Activated B cell treated with CpG ODN at 0.5 μM for 24 hours (primary cell): ENCODE data around the gene MC4R. TPM values are rescaled to one million over a fixed set of nuclear protein-coding genes. Genes with fewer than 3 reads are reported as not detected.

ENCODE experiments used
- ATAC-seq: fragments of 200-7000 bp; cut with Tn5 transposase; one replicate; pipeline ENCODE4 v1.10.0; 2021; ENCODE audit warnings: low read depth, mild to moderate bottlenecking, moderate library complexity
- CTCF ChIA-PET: fragments of 350-600 bp; sonication (Branson Sonifier 250); formaldehyde crosslinking; loops from one replicate; lab custom pipeline; 2021; ENCODE audit warnings: antibody characterized with exemption; lab: Charles Lee
- POLR2A ChIA-PET: fragments of 350-600 bp; sonication (Branson Sonifier 250); formaldehyde crosslinking; loops from one replicate; lab custom pipeline; 2021; ENCODE audit warnings: antibody characterized with exemption; lab: Charles Lee
- DNase-seq: peaks from one replicate; pipeline ENCODE4 v3.0.0; 2022
- H3K27ac Mint-ChIP-seq: one replicate; pipeline ENCODE4 v1.8.0; 2020; ENCODE audit warnings: mixed read lengths
- H3K27me3 Mint-ChIP-seq: one replicate; pipeline ENCODE4 v1.8.0; 2021; ENCODE audit warnings: mixed read lengths
- H3K36me3 Mint-ChIP-seq: one replicate; pipeline ENCODE4 v1.8.0; 2021; ENCODE audit warnings: low read depth, mixed read lengths
- H3K4me1 Mint-ChIP-seq: one replicate; pipeline ENCODE4 v1.8.0; 2021; ENCODE audit warnings: mixed read lengths
- H3K4me3 Mint-ChIP-seq: one replicate; pipeline ENCODE4 v1.8.0; 2020; ENCODE audit warnings: mild to moderate bottlenecking, mixed read lengths
- H3K9me3 Mint-ChIP-seq: one replicate; pipeline ENCODE4 v1.8.0; 2020; ENCODE audit warnings: mixed read lengths
- CTCF ChIP-seq: fragments of 200-600 bp; IDR thresholded peaks from one replicate; pipeline ENCODE4 v1.8.0; 2022; ENCODE audit warnings: antibody characterized with exemption, mild to moderate bottlenecking
- intact Hi-C: fragments of 100-400 bp; cut with micrococcal nuclease; formaldehyde crosslinking; loops from one replicate; pipeline ENCODE4 v1.15.1; 2024
- total RNA-seq: library from RNA; stranded (reverse); gene quantifications from 2 replicates; pipeline ENCODE4 v1.2.3, GENCODE V29; 2022

The MC4R gene
- total RNA-seq, 1 donor from 2014 or later: not detected

- POLR2A ChIA-PET: no interaction called here
- no peak overlapping the region for H3K4me3 Mint-ChIP-seq
- no peaks in the 10 kb centered on the region for H3K27me3 Mint-ChIP-seq
- no peak for DNase-seq
- TF ChIP-seq CTCF: no peak
- no peaks in the 10 kb centered on the region for H3K9me3 Mint-ChIP-seq
- H3K4me1 Mint-ChIP-seq: no peaks in the 10 kb centered on the region
- H3K36me3 Mint-ChIP-seq: no peaks in the 10 kb centered on the region
- CTCF ChIA-PET: no interaction called here
- intact Hi-C loops: loop anchor here (10.0 kb wide), 2 partner anchors 317 to 1167 kb away; no protein-coding TSS in a partner anchor
- H3K27ac Mint-ChIP-seq: no peak overlapping the region
- no peak for ATAC-seq
Observed at GRCh38 chr18:60411715-60412114, 39.1 kb upstream of the MC4R start.

GRCh38 chr18:60406721-60407120 is 34.1 kb upstream of the MC4R start:
- Mint-ChIP-seq H3K27ac (no peak overlapping the region), H3K36me3 (no peaks in the 10 kb centered on the region), H3K9me3 (no peaks in the 10 kb centered on the region), H3K4me1 (no peaks in the 10 kb centered on the region), H3K27me3 (peaks cover 6% of the 10 kb centered on the region), H3K4me3 (no peak overlapping the region)
- no peak for ATAC-seq
- ChIA-PET CTCF (no interaction called here), POLR2A (no interaction called here)
- intact Hi-C loops: no loop called here
- no peak for DNase-seq
- TF ChIP-seq CTCF: no peak

- Mint-ChIP-seq H3K4me1 (no peaks in the 10 kb centered on the region), H3K9me3 (no peaks in the 10 kb centered on the region), H3K36me3 (no peaks in the 10 kb centered on the region), H3K4me3 (no peak overlapping the region), H3K27ac (no peak overlapping the region), H3K27me3 (peaks cover 6% of the 10 kb centered on the region)
- intact Hi-C loops: no loop called here
- TF ChIP-seq CTCF: no peak
- CTCF ChIA-PET: no interaction called here
- POLR2A ChIA-PET: no interaction called here
- no peak for ATAC-seq
- no peak for DNase-seq
Observed at GRCh38 chr18:60404486-60405085, 32.0 kb upstream of the MC4R start.

GRCh38 chr18:60401346-60401745 is 28.8 kb upstream of the MC4R start:
- TF ChIP-seq CTCF: no peak
- no peak for ATAC-seq
- Mint-ChIP-seq H3K27ac (no peak overlapping the region), H3K9me3 (no peaks in the 10 kb centered on the region), H3K4me3 (no peak overlapping the region), H3K36me3 (no peaks in the 10 kb centered on the region), H3K4me1 (no peaks in the 10 kb centered on the region), H3K27me3 (peaks cover 6% of the 10 kb centered on the region)
- intact Hi-C loops: no loop called here
- no peak for DNase-seq
- POLR2A ChIA-PET: no interaction called here
- CTCF ChIA-PET: no interaction called here

GRCh38 chr18:60391571-60392226 is 19.1 kb upstream of the MC4R start:
- no peak overlapping the region for H3K4me3 Mint-ChIP-seq
- H3K9me3 Mint-ChIP-seq: no peaks in the 10 kb centered on the region
- no peaks in the 10 kb centered on the region for H3K27me3 Mint-ChIP-seq
- POLR2A ChIA-PET: no interaction called here
- no peak overlapping the region for H3K27ac Mint-ChIP-seq
- intact Hi-C loops: no loop called here
- no peak for ATAC-seq
- H3K36me3 Mint-ChIP-seq: no peaks in the 10 kb centered on the region
- no peak for DNase-seq
- TF ChIP-seq CTCF: no peak
- H3K4me1 Mint-ChIP-seq: no peaks in the 10 kb centered on the region
- CTCF ChIA-PET: no interaction called here
